GM15510 (cell line): Measurements from ENCODE around the gene DNAJC17.
A peak's percentile ranks its signal among the peaks of the same experiment; 100 is the strongest.

ENCODE experiments used
- POLR2A ChIP-seq: IDR thresholded peaks from 3 replicates; pipeline ENCODE4 v1.6.1; 2011; ENCODE audit warnings: borderline replicate concordance; ENCODE audit not compliant: insufficient read length; ENCODE audit errors: extremely low read depth

The DNAJC17 gene

GRCh38 chr15:40807028-40807887, at the start of gene DNAJC17, which contains the start of gene ZFYVE19:
Gene DNAJC17, minus strand, starts transcription at chr15:40807473. Its CDS starts 27 bp downstream, at chr15:40807446.
Gene ZFYVE19, plus strand, starts transcription at chr15:40807089. Its CDS starts 501 bp downstream, at chr15:40807590.
- TF ChIP-seq POLR2A: peak; percentile 86

DNA sequence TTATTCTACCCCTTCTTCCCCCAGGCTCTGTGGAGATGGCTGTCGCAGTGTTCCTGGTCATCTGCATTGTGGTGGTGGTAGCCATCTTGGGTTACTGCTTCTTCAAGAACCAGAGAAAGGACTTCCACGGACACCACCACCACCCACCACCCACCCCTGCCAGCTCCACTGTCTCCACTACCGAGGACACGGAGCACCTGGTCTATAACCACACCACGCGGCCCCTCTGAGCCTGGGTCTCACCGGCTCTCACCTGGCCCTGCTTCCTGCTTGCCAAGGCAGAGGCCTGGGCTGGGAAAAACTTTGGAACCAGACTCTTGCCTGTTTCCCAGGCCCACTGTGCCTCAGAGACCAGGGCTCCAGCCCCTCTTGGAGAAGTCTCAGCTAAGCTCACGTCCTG, 49.5 kb upstream of the DNAJC17 start:
- no peak for TF ChIP-seq POLR2A

GRCh38 chr15:40855706-40856234, 48.5 kb upstream of the DNAJC17 start:
- no peak for TF ChIP-seq POLR2A

GRCh38 chr15:40854161-40854560, 46.9 kb upstream of the DNAJC17 start:
- TF ChIP-seq POLR2A: no peak

DNA sequence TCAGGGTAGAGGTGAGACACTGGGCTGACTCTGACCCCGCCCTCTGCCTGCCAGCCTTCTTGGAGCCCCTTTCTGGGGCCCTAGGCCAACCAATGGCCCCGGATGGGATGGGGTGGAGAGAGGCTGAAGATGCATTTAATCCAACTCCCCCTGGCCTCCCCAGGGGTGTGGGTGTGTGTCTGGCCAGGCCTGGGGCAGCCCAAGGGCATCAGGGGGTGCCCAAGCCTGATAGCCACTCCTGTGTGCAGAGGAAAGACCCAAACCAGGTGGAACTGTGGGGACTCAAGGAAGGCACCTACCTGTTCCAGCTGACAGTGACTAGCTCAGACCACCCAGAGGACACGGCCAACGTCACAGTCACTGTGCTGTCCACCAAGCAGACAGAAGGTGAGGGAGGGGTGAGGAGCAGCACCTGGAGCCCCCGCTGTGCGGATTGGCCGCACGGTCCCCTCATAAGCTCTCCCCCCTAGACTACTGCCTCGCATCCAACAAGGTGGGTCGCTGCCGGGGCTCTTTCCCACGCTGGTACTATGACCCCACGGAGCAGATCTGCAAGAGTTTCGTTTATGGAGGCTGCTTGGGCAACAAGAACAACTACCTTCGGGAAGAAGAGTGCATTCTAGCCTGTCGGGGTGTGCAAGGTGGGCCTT, 46.1 kb upstream of the DNAJC17 start:
- no peak for TF ChIP-seq POLR2A

DNA sequence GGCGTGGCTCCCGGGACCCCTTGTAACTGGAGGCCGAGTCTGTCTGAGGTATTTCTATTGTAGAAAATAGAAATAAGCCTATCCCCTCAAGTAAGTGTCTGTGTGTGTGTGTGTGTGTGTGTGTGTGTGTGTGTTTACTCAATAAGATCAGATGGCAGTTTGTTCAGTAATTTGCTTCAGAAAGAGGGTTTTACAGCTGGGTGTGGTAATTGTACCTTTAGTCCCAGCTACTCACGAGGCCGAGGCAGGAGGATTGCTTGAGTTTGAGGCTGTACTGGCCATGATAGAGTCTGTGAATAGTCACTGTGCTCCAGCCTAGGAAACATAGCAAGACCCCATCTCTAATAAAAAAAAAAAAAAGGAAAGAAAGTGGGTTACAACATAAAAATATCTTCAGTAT, 45.3 kb upstream of the DNAJC17 start:
- TF ChIP-seq POLR2A: no peak

- no peak for TF ChIP-seq POLR2A
These were observed 43.4 kb upstream of the DNAJC17 start for GRCh38 chr15:40850576-40851112.

DNA sequence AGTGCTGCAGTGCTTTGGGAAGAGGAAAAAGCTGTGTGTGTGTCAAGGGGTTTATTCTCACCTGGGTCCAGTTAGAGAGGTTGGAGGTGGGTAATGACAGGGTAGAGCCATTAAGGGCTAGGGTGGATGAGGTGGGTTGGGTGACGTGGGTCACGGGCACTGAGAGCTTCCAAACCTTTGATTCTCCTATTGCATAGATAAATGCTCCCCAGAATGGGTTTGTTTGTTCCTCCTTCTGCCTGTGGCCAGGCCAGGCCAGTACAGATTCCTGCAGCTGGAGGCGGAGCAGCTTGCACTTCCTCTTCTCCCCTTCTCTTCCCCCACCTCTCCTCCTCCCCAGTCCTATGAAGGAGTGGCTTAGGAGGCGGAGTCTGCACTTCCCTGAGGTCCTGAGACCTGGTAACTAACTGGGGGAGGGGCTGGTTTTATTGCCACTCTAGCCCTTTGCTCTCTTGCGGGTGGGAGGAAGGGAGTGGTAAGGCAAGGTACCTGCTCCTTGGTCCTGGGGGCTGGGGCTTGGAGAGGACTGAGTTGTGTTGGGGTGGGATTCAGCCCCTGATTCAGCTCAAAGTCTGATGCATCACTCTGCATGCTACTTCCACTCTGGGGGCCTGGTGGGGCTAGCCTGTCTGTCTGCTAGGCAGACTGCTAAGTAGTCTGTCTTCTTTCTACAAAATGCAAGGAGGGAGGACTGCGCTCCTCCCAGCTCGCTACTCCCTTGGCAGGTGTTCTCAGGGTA, 40.1 kb upstream of the DNAJC17 start:
- no peak for TF ChIP-seq POLR2A

DNA sequence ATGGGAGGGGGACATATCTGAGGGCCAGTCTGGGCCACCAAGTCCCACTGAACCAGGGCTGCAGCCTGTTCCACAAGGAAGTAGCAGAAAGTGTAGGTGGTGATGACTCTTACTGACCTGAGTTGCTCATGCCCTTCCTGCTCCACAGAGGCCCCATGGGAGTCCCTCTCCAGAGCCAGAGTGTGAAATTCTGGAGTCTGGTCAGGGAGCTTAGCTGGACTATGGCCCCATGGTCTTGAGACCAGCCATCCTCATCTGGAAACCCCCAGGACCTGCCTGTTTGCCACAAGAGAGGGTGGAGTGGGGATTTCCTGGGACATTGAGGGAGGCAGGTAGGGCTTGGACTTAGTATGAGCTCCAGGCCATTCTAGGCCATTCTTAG, 39.6 kb upstream of the DNAJC17 start:
- no peak for TF ChIP-seq POLR2A

DNA sequence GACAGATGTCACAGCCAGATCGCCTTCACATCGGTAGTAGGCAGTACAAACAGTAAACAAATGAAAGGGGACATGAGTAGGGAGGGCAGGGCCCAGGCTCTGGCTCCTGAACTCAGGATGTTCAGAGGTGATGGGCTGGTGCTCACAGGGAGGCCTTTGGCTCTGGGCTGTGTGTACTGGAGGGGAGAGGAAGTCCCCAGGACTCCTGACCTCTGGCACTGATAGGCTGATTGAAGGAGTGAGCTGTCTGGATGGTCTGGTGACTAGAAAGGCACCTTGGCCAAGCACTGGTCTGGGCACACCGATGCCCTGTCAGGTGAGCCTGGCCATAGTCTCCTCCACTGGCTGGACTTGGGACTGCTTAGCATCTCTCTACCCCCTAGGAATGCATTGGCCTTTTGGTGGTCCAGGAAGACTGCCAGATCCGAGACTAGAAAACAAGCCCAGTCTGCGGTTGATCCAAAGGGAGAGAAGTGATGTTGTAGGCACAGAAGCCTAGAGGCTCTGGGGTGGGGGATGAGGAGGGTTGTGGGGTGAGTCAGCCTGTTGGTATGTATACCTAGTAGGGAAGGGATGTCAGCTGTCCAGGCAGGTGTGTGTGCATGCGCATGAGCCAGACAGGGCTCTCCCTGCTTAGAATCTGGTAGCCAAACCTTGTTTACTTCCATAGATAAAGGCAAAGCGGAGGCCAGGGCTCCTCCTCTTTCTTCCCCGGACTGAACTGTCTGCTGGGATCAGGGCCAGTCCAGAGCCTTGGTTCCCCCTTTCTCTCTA, 38.4 kb upstream of the DNAJC17 start:
- no peak for TF ChIP-seq POLR2A

DNA sequence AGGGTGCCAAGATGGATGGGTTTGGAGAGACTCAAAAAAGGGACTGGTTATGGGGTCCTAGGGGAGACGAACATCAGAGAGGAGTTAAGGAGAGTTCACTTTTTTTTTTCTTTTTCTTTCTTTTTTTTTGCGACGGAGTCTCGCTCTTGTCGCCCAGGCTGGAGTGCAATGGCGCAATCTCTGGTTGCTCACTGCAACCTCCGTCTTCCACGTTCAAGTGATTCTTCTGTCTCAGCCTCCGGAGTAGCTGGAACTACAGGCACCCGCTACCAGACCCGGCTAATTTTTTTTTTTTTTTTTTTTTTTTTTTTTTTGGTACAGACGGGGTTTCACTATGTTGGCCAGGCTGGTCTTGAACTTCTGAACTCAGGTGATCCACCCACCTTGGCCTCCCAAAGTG, 37.8 kb upstream of the DNAJC17 start:
- no peak for TF ChIP-seq POLR2A

DNA sequence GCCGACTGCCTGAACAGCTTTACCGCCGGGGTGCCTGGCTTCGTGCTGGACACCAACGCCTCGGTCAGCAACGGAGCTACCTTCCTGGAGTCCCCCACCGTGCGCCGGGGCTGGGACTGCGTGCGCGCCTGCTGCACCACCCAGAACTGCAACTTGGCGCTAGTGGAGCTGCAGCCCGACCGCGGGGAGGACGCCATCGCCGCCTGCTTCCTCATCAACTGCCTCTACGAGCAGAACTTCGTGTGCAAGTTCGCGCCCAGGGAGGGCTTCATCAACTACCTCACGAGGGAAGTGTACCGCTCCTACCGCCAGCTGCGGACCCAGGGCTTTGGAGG, 37.4 kb upstream of the DNAJC17 start:
- TF ChIP-seq POLR2A: no peak

DNA sequence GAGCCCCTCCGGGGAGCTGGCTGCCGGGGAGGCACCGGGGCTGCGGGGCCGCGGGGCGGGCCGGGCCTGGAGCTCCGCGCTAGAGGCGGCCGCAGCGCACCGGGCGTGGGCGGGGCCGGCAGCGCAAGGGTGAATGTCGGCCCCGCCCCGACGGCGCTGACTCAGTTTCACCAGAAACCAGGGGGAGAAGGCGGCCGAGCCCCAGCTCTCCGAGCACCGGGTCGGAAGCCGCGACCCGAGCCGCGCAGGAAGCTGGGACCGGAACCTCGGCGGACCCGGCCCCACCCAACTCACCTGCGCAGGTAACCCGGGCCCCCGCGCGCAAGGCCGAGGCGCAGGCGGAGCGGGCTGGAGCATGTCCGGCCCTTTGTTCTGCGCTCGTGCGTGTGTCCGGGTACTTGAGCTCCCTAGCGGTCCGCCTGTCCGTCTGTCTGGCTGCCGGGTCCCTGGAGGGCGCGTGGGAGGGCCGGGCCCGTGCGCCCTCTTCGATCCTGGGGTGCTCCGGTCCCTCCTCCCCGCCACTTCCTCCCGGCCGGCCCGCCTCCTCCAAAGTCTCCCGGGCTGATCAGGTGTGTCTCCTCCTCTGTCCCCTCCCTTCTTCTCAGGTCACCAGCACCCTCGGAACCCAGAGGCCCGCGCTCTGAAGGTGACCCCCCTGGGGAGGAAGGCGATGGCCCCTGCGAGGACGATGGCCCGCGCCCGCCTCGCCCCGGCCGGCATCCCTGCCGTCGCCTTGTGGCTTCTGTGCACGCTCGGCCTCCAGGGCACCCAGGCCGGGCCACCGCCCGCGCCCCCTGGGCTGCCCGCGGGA, 36.8 kb upstream of the DNAJC17 start, which contains the start of gene SPINT1:
Gene SPINT1 (plus strand): TSS at position 164 of the 811 bp plus-strand sequence. CDS start 507 bp downstream, at position 671.
- no peak for TF ChIP-seq POLR2A

DNA sequence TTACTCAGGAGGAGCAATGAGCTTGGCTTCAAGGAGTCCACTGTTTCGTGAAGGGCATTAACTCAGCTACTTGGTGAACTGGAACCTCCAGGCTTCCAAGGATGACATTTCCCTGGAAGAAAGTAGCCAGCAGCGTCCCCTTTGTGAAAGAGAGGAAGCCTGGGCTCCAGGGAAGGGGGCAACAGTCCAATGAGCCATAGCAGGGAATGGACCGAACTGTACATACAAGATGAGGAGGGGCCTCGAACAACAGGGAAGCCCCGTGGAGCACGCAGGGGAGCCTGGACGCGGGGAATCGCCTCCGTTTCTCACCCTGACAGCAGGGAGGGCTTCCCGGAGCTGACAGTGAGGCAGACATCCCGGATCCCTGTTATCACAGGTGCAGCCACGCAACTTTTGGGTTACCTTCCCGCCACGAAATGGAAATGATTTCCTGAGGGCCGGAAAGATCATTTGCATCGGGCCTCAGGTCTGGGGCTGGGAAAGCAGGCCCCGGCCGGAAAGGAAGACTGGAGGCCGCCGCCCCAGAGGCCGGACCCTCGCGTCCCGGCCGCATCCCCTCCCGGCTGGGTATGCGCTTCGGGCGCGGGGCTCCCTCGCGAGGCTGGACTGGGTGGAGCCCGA, 36.1 kb upstream of the DNAJC17 start:
- TF ChIP-seq POLR2A: no peak

GRCh38 chr15:40841741-40842140, 34.5 kb upstream of the DNAJC17 start:
- TF ChIP-seq POLR2A: no peak
